SU-DHL-6 (cell line): ENCODE results near the gene TANC1.

Source experiments
- CTCF ChIP-seq: fragments of 200-600 bp; sonication (generic); IDR thresholded peaks from one replicate; pipeline ENCODE4 v1.5.1; 2017; ENCODE audit warnings: antibody characterized with exemption, mild to moderate bottlenecking, low read length, moderate library complexity; ENCODE audit not compliant: insufficient read depth, poor library complexity, severe bottlenecking
- EZH2phosphoT487 ChIP-seq: fragments of 200-600 bp; sonication (generic), shearing (Covaris generic); conservative IDR thresholded peaks from 2 replicates; pipeline ENCODE4 v1.6.1; 2018; ENCODE audit warnings: mild to moderate bottlenecking, antibody characterized with exemption, low read length, moderate library complexity, mixed read lengths

- TF ChIP-seq CTCF (no peak), EZH2phosphoT487 (no peak)
Observed at GRCh38 chr2:159026170-159026569, 57.7 kb downstream of the TANC1 start.
